HG03060 (cell line): ENCODE measurements around the gene RAB3A.
"Not testable (repeated sequence)": the region's sequence is repeated elsewhere in the genome, so short reads cannot be mapped to it uniquely, and the experiment has no call there.

Experiments
- ATAC-seq: cut with Tn5 transposase; IDR thresholded peaks from one replicate; pipeline ENCODE4 v1.9.1; 2021; ENCODE audit warnings: low read depth, moderate number of reproducible peaks; ENCODE audit not compliant: unreplicated experiment

Gene RAB3A

GRCh38 chr19:18224525-18225354, 20.9 kb upstream of the RAB3A start:
- ATAC-seq, result peak; percentile 73

- ATAC-seq, result no peak
These were observed 20.1 kb upstream of the RAB3A start for GRCh38 chr19:18223860-18224524.

GRCh38 chr19:18221815-18222725, 18.2 kb upstream of the RAB3A start:
- no peak for ATAC-seq

GRCh38 chr19:18220632-18221275, 16.9 kb upstream of the RAB3A start:
- no peak for ATAC-seq

- ATAC-seq, result no peak
These were observed 16.2 kb upstream of the RAB3A start for GRCh38 chr19:18219911-18220631.

GRCh38 chr19:18218600-18218999, 14.8 kb upstream of the RAB3A start:
- no peak for ATAC-seq

GRCh38 chr19:18218159-18218558, 14.3 kb upstream of the RAB3A start:
- ATAC-seq, result no peak

- ATAC-seq, result no peak
These were observed 12.9 kb upstream of the RAB3A start for GRCh38 chr19:18216789-18217188.

GRCh38 chr19:18214779-18215433, 11.1 kb upstream of the RAB3A start:
- no peak for ATAC-seq

GRCh38 chr19:18211683-18212082, 7.8 kb upstream of the RAB3A start:
- ATAC-seq, result no peak

- ATAC-seq, result not testable (repeated sequence)
These were observed 6.1 kb upstream of the RAB3A start for GRCh38 chr19:18209912-18210311.

GRCh38 chr19:18208098-18208951, 4.5 kb upstream of the RAB3A start:
- ATAC-seq, result no peak

- no peak for ATAC-seq
These were observed 2.2 kb upstream of the RAB3A start for GRCh38 chr19:18206018-18206417.

GRCh38 chr19:18205200-18205892, 1.5 kb upstream of the RAB3A start:
- ATAC-seq, result no peak

- ATAC-seq, result peak; percentile 6
These were observed 755 bp upstream of the RAB3A start for GRCh38 chr19:18204394-18205199.

- no peak for ATAC-seq
These were observed 407 bp downstream of the RAB3A start for GRCh38 chr19:18203408-18203862.
